ENCODE measurements around the gene PLK3. TPM values are rescaled to one million over a fixed set of nuclear protein-coding genes. Genes with fewer than 3 reads are reported as not detected.

The PLK3 gene
- polyA plus RNA-seq, 1 experiment: 14.2 TPM

GRCh38 chr1:44784094-44785028 lies 15.8 kb upstream of the PLK3 start:
- no peak for TF ChIP-seq CTCF (IDR thresholded peaks at IDR 0.05; ENCODE audit: low read depth, low read length)
- peak overlapping the region; percentile 41 for H3K4me3 ChIP-seq (ENCODE audit: low read depth, low read length)
- no peaks in the 10 kb centered on the region; the same call in 1 of the 2 replicates for H3K9me3 ChIP-seq (ENCODE audit: control insufficient read depth, insufficient read depth, low read length)
- POLR2A ChIA-PET: interaction anchor here (0.6 to 2.3 kb wide), 4 partner anchors 9 to 60 kb away, joined by 4 to 9 read pairs (median 6); partner anchors contain the start of genes PLK3 and RPS8
- no peak for DNase-seq (ENCODE audit: low read depth, low spot score)
- no peak overlapping the region for H3K27ac ChIP-seq (ENCODE audit: low read depth, low read length)
- CTCF ChIA-PET: interaction anchor here (0.6 to 2.2 kb wide), 8 partner anchors 9 to 70 kb away, joined by 3 to 10 read pairs (median 4); partner anchors contain the start of genes BTBD19 and RNU5D-1
- H3K27me3 ChIP-seq (ENCODE audit: control insufficient read depth, insufficient read depth, low read length): peaks cover 2% of the 10 kb centered on the region

GRCh38 chr1:44785029-44785380 lies 15.2 kb upstream of the PLK3 start:
- Histone ChIP-seq H3K27me3 (ENCODE audit: control insufficient read depth, insufficient read depth, low read length) (peaks cover 2% of the 10 kb centered on the region), H3K4me3 (ENCODE audit: low read depth, low read length) (no peak overlapping the region), H3K27ac (ENCODE audit: low read depth, low read length) (no peak overlapping the region), H3K9me3 (ENCODE audit: control insufficient read depth, insufficient read depth, low read length) (no peaks in the 10 kb centered on the region; the same call in 1 of the 2 replicates)
- TF ChIP-seq CTCF (IDR thresholded peaks at IDR 0.05; ENCODE audit: low read depth, low read length): no peak
- CTCF ChIA-PET: interaction anchor here (0.6 to 2.2 kb wide), 9 partner anchors 7 to 56 kb away, joined by 3 to 10 read pairs (median 4); partner anchors contain the start of genes BTBD19, PLK3 and RNU5D-1
- DNase-seq (ENCODE audit: low read depth, low spot score): no peak
- POLR2A ChIA-PET: interaction anchor here (1.8 to 2.3 kb wide), 2 partner anchors 9 to 34 kb away, joined by 7 to 9 read pairs; partner anchors contain the start of gene RPS8

- DNase-seq (ENCODE audit: low read depth, low spot score): no peak
- no peak overlapping the region for H3K27ac ChIP-seq (ENCODE audit: low read depth, low read length)
- CTCF ChIA-PET: interaction anchor here (0.7 to 1.9 kb wide), 6 partner anchors 8 to 23 kb away, joined by 3 to 6 read pairs (median 4); partner anchors contain the start of genes BTBD19 and PLK3
- peak overlapping the region; percentile 50 for H3K4me3 ChIP-seq (ENCODE audit: low read depth, low read length)
- H3K27me3 ChIP-seq (ENCODE audit: control insufficient read depth, insufficient read depth, low read length): peaks cover 2% of the 10 kb centered on the region
- no peak for TF ChIP-seq CTCF (IDR thresholded peaks at IDR 0.05; ENCODE audit: low read depth, low read length)
- POLR2A ChIA-PET: interaction anchor here (1.8 to 2.3 kb wide), 2 partner anchors 10 to 34 kb away, joined by 7 to 9 read pairs; partner anchors contain the start of gene RPS8
- no peaks in the 10 kb centered on the region; the same call in 1 of the 2 replicates for H3K9me3 ChIP-seq (ENCODE audit: control insufficient read depth, insufficient read depth, low read length)
These were observed 14.6 kb upstream of the PLK3 start for GRCh38 chr1:44785501-44786137.

- H3K4me3 ChIP-seq (ENCODE audit: low read depth, low read length): peak overlapping the region; percentile 50
- TF ChIP-seq CTCF (IDR thresholded peaks at IDR 0.05; ENCODE audit: low read depth, low read length): peak; percentile 96
- no peak overlapping the region for H3K27ac ChIP-seq (ENCODE audit: low read depth, low read length)
- POLR2A ChIA-PET: interaction anchor here (0.6 to 1.2 kb wide), 3 partner anchors 11 to 56 kb away, joined by 4 to 12 read pairs (median 11); partner anchors contain the start of gene RPS8
- CTCF ChIA-PET: interaction anchor here (0.6 to 1.9 kb wide), 11 partner anchors 9 to 703 kb away, joined by 3 to 12 read pairs (median 4); partner anchors contain the start of genes BTBD19 and PLK3
- no peak for DNase-seq (ENCODE audit: low read depth, low spot score)
- peaks cover 2% of the 10 kb centered on the region for H3K27me3 ChIP-seq (ENCODE audit: control insufficient read depth, insufficient read depth, low read length)
- no peaks in the 10 kb centered on the region; the same call in 1 of the 2 replicates for H3K9me3 ChIP-seq (ENCODE audit: control insufficient read depth, insufficient read depth, low read length)
These were observed 13.9 kb upstream of the PLK3 start for GRCh38 chr1:44786138-44786840.
